Astrocyte (in vitro differentiated cells and primary cell): ENCODE results near the gene WNT4.

Source experiments
- CTCF ChIP-seq: IDR thresholded peaks from 2 replicates; pipeline ENCODE4 v1.5.1; 2011; ENCODE audit warnings: low read depth, mild to moderate bottlenecking, inconsistent platforms, low read length, moderate library complexity; ENCODE audit not compliant: insufficient read depth
- EZH2 ChIP-seq: IDR thresholded peaks from 2 replicates; pipeline ENCODE4 v1.6.1; 2012; ENCODE audit warnings: mild to moderate bottlenecking, low read length, inconsistent platforms; ENCODE audit not compliant: insufficient read depth

GRCh38 chr1:22150923-22151322 is 8.0 kb upstream of the WNT4 start:
- TF ChIP-seq CTCF (no peak), EZH2 (no peak)
